ENCODE measurements around the gene RAB36. TPM values are rescaled to one million over a fixed set of nuclear protein-coding genes. Genes with fewer than 3 reads are reported as not detected.

RAB36 gene
- total RNA-seq, 1 donor, result 4.6 TPM

- TF ChIP-seq CTCF (IDR thresholded peaks at IDR 0.05; ENCODE audit: insufficient read depth, low read length), result no peak
- H3K4me3 ChIP-seq (ENCODE audit: low read depth, low read length), result no peak overlapping the region
- no peak for DNase-seq (ENCODE audit: low read depth)
Observed at GRCh38 chr22:23140385-23140784, 4.9 kb upstream of the RAB36 start.

- no peak for TF ChIP-seq CTCF (IDR thresholded peaks at IDR 0.05; ENCODE audit: insufficient read depth, low read length)
- H3K4me3 ChIP-seq (ENCODE audit: low read depth, low read length), result no peak overlapping the region
- DNase-seq (ENCODE audit: low read depth), result no peak
Observed at GRCh38 chr22:23142546-23143105, 2.7 kb upstream of the RAB36 start.

- no peak for TF ChIP-seq CTCF (IDR thresholded peaks at IDR 0.05; ENCODE audit: insufficient read depth, low read length)
Observed at GRCh38 chr22:23143119-23143518, 2.2 kb upstream of the RAB36 start.

GRCh38 chr22:23144432-23144831 is 845 bp upstream of the RAB36 start:
- no peak for DNase-seq (ENCODE audit: low read depth)
- H3K4me3 ChIP-seq (ENCODE audit: low read depth, low read length), result no peak overlapping the region
- TF ChIP-seq CTCF (IDR thresholded peaks at IDR 0.05; ENCODE audit: insufficient read depth, low read length), result no peak

More at GRCh38 chr22:23143119-23143518, 2.2 kb upstream of the RAB36 start:
- no peak overlapping the region for H3K4me3 ChIP-seq (ENCODE audit: low read depth, low read length)
- no peak for DNase-seq (ENCODE audit: low read depth)

GRCh38 chr22:23145878-23146470 is 697 bp downstream of the RAB36 start:
- peak overlapping the region; percentile 71 for H3K4me3 ChIP-seq (ENCODE audit: low read depth, low read length)
- no peak for TF ChIP-seq CTCF (IDR thresholded peaks at IDR 0.05; ENCODE audit: insufficient read depth, low read length)

GRCh38 chr22:23146478-23147205 is 1.4 kb downstream of the RAB36 start:
- no peak for DNase-seq (ENCODE audit: low read depth)
- H3K4me3 ChIP-seq (ENCODE audit: low read depth, low read length), result no peak overlapping the region
- TF ChIP-seq CTCF (IDR thresholded peaks at IDR 0.05; ENCODE audit: insufficient read depth, low read length), result no peak

More at GRCh38 chr22:23145878-23146470, 697 bp downstream of the RAB36 start:
- no peak for DNase-seq (ENCODE audit: low read depth)

All from fibroblast of the aortic adventitia (primary cell).